RWPE2 (cell line): ENCODE results near the gene EPN2.
"Not testable (repeated sequence)": the region's sequence is repeated elsewhere in the genome, so short reads cannot be mapped to it uniquely, and the experiment has no call there.

ENCODE experiments used
- ATAC-seq: fragments of 200-7000 bp; cut with Tn5 transposase; 3 replicates; pipeline ENCODE4 v1.9.1; 2021; ENCODE audit warnings: low read depth
- DNase-seq: peaks from one replicate; pipeline ENCODE4 v3.0.0-alpha.2; 2020; ENCODE audit warnings: low spot score
- H3K27ac ChIP-seq: fragments of 450-650 bp; 2 replicates; pipeline ENCODE4 v1.5.1; 2017; ENCODE audit warnings: mild to moderate bottlenecking; ENCODE audit not compliant: poor library complexity, severe bottlenecking
- H3K27me3 ChIP-seq: fragments of 250-450 bp; sonication (Bioruptor Pico); 2 replicates; pipeline ENCODE4 v1.5.1; 2021; ENCODE audit warnings: mild to moderate bottlenecking, moderate library complexity; ENCODE audit not compliant: insufficient read depth, poor library complexity, severe bottlenecking
- H3K36me3 ChIP-seq: fragments of 250-450 bp; sonication (Bioruptor Pico); 2 replicates; pipeline ENCODE4 v1.5.1; 2020; ENCODE audit warnings: low read depth, mild to moderate bottlenecking, moderate library complexity
- H3K4me1 ChIP-seq: fragments of 250-450 bp; sonication (Bioruptor Pico); 2 replicates; pipeline ENCODE4 v1.5.1; 2021; ENCODE audit warnings: mild to moderate bottlenecking, moderate library complexity; ENCODE audit not compliant: insufficient read depth, poor library complexity, severe bottlenecking
- H3K4me3 ChIP-seq: fragments of 250-450 bp; sonication (Bioruptor Pico); 2 replicates; pipeline ENCODE4 v1.5.1; 2021; ENCODE audit warnings: mild to moderate bottlenecking, moderate library complexity; ENCODE audit not compliant: severe bottlenecking
- H3K9me3 ChIP-seq: fragments of 250-450 bp; sonication (Bioruptor Pico); 2 replicates; pipeline ENCODE4 v1.5.1; 2021; ENCODE audit warnings: mild to moderate bottlenecking, moderate library complexity; ENCODE audit not compliant: severe bottlenecking

The EPN2 gene

DNA sequence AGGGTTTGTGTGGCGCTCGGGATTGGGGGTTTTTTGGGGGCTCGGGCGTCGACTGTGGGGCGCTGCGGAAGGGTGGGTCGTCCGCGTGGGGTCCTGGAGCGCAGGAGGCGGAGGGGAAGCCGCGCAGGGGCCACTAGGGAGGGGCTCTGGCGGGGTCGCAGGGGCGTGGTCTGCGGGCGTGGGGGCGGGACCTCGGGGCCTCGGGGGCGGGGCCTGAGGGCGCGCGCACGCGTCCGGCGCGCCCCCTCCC, at the start of gene EPN2:
EPN2 (plus strand) TSS at position 228 of the 250 bp plus-strand sequence. CDS start 45,754 bp downstream, outside the sequence.
- H3K9me3 ChIP-seq, H3K27me3 ChIP-seq, ATAC-seq, DNase-seq: not testable (repeated sequence)
- Histone ChIP-seq H3K4me3 (peak within 1 kb of the TSS; percentile 100), H3K27ac (peak within 1 kb of the TSS; percentile 59), H3K36me3 (peaks cover 17% of the 10 kb centered on the region), H3K4me1 (peaks cover 13% of the 10 kb centered on the region)

DNA sequence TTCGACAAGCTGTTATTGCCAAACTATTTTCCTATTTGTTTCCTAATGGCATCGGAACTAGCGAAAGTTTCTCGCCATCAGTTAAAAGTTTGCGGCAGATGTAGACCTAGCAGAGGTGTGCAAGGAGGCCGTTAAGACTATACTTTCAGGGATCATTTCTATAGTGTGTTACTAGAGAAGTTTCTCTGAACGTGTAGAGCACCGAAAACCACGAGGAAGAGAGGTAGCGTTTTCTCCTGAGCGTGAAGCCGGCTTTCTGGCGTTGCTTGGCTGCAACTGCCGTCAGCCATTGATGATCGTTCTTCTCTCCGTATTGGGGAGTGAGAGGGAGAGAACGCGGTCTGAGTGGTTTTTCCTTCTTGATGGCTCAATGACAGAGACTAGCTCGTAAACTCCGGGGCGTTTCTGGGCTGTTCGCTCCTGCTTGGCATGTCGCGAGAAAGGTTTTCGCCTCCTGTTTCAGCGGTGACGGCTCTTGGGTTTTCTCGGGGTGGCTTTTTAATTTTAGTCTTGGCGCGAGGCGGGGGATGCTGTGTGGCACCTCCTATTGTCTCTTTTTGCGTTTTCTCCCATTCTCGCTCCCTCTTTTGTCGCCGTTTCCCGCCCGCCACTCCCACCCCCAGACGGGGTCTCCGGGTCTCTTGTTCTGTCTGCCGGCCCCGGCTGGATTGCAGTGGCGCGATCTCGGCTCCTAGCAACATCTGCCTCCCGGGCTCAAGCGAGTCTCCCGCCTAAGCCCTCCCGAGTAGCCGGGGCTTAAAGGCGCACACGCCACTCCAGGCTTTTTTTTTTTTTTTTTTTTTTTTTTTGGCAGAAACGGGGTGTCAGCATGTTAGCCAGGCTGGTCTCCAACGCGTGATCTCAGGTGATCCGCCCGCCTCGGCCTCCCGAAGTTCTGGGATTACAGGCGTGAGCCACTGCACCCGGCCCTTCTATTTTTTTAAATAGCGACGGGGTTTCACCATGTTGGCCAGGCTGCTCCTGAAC, 49.0 kb upstream of the EPN2 start:
- not testable (repeated sequence) for DNase-seq, H3K9me3 ChIP-seq, H3K27me3 ChIP-seq, H3K36me3 ChIP-seq, H3K27ac ChIP-seq, H3K4me1 ChIP-seq, ATAC-seq, H3K4me3 ChIP-seq

DNA sequence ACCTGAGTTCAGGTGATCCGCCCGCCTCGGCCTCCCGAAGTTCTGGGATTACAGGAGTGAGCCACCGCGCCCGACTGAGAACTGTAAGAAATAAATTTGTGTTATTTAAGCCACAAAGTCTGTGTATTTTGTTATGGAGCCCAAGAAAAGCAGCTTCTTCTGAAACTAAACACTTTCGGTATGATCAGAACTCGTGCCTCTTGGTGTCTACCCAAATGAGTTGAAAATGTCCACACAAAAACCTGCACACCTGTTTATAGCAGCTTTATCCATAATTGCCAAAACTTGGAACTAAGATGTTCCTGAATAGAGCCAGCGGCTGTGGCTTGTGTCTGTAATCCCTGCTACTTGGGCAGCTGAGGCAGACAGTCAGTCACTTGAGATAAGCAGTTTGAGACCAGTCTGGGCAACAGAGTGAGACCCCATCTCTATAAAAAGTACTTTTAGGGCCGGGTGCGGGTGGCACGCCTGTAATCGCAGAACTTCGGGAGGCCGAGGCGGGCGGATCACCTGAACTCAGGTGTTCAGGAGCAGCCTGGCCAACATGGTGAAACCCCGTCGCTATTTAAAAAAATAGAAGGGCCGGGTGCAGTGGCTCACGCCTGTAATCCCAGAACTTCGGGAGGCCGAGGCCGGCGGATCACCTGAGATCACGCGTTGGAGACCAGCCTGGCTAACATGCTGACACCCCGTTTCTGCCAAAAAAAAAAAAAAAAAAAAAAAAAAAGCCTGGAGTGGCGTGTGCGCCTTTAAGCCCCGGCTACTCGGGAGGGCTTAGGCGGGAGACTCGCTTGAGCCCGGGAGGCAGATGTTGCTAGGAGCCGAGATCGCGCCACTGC, 48.1 kb upstream of the EPN2 start:
- not testable (repeated sequence) for H3K9me3 ChIP-seq, H3K4me1 ChIP-seq, DNase-seq, H3K4me3 ChIP-seq, H3K27ac ChIP-seq, H3K36me3 ChIP-seq, H3K27me3 ChIP-seq
- peak; percentile 49; the same call in 1 of the 3 replicates for ATAC-seq

DNA sequence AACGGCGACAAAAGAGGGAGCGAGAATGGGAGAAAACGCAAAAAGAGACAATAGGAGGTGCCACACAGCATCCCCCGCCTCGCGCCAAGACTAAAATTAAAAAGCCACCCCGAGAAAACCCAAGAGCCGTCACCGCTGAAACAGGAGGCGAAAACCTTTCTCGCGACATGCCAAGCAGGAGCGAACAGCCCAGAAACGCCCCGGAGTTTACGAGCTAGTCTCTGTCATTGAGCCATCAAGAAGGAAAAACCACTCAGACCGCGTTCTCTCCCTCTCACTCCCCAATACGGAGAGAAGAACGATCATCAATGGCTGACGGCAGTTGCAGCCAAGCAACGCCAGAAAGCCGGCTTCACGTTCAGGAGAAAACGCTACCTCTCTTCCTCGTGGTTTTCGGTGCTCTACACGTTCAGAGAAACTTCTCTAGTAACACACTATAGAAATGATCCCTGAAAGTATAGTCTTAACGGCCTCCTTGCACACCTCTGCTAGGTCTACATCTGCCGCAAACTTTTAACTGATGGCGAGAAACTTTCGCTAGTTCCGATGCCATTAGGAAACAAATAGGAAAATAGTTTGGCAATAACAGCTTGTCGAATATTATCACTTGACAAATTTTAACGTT, 47.3 kb upstream of the EPN2 start:
- ATAC-seq, H3K27ac ChIP-seq, DNase-seq, H3K36me3 ChIP-seq, H3K4me1 ChIP-seq, H3K9me3 ChIP-seq, H3K4me3 ChIP-seq, H3K27me3 ChIP-seq: not testable (repeated sequence)

DNA sequence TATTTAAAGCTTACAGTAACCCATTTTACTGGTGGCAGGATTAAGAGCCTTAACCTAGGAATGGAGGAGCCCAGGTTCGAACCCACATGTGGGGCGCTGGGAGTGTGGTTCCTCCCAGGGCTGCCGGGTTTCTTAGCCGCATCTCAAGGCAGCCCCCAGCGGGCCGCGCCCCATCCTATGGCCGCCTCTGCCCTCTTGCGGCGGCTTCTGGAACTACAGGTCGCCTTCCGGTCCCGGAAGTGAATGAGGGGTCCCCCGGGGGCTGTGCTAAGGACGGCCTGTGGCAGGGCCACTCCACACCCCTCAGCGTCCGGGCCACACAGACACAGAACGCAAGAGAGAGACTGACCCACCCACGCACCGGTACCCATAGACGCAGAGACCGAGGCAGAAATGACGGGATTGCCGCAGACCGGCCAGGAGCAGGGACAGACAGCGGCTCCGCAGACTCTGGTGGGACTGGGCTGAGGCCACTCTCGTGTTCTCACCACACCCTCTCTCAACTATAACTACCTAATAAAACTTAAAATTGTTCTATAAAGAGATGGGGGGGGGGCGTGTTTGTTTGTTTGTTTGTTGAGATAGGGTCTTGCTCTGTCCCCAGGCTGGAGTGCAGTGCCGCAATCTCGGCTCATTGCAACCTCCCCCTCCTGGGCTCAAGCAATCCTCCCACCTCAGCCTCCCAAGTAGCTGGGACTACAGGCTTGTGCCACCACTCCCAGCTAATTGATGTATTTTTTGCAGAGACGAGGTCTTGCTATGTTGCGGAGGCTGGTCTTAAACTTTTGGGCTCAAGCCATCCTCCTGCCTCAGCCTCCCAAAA, 40.6 kb upstream of the EPN2 start:
- not testable (repeated sequence) for H3K4me1 ChIP-seq, H3K27ac ChIP-seq, DNase-seq, H3K36me3 ChIP-seq, H3K4me3 ChIP-seq, H3K9me3 ChIP-seq, H3K27me3 ChIP-seq
- peak; percentile 89 for ATAC-seq

DNA sequence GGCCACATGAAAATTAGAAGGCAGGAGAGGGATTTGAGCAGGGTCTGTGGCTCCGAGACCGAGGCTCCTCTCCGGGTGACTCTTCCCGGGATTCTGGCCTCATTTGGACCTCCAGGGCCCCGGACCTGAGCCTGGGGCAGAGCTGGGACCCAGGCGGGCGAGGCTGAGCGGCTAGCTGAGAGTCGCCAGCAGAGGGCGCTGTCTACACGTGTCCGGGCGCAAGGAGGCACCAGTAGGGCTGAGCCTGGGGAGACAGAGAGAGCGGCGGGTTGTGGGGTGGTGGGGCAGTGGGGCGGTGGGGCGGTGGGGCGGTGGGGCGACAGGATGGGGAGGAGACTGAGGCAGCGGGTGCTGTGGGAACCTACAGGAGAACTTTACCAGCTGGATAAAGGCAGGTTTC, 34.7 kb upstream of the EPN2 start:
- H3K27me3 ChIP-seq, H3K9me3 ChIP-seq, H3K27ac ChIP-seq, H3K4me1 ChIP-seq, DNase-seq, H3K4me3 ChIP-seq, H3K36me3 ChIP-seq: not testable (repeated sequence)
- peak; percentile 96 for ATAC-seq

DNA sequence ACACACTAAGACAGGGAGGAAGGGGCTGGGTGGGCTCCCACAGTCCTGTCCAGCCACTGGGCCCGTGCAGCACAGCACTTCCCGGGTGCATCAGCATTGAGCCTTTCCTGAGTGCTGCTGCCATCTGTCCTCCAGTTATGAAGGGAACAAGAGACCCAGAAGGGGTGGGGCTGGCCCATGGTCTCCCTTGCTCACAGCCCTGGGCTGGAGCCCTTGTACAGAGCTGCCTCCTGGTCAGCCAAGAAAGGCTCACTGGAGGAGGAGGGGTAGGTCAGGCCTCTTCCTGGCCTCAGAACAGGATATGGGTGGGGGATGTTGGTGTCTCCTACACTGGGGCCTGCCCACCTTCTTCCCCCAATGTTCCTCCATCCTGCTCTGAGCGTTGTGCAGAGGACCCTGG, 33.7 kb upstream of the EPN2 start:
- not testable (repeated sequence) for H3K27me3 ChIP-seq

DNA sequence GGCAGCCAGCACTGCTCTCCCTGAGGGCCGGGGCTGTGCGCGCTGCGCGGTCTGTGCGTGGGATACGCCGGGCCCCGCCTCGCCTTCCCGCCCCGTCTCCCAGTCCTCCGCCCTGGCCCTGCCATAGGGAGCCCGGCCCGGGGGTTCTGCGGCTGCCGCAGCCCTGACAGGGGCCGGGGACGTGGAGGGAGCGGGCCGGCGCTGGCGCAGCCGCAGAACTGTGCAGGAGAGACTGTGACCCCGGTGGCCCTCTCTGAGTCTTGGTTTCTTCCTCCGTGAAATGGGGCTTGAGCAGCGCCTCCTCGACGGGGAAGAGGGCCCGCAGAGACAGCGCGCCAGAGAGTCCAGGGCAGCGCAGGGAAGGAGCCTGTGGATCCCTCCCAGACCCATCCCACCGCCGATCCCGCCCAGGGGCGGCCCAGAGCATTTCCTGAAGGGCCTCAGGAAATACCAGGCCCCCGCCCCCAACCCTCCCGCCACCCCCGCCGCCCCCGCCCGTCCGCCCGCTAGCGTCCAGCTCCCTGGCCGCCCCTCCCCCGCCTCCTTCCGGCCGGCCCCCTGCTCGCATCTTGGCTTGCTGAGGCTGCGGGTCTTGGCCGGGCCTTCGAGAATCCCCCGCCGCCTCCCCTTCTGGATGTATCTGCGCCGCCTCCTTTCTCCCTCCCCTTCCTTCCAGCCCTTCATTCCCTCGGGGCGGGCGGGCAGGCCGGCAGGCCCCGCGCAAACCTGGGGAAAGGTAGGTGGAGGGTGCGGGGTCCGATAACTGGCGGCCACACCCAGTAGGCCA, 21.9 kb upstream of the EPN2 start:
- not testable (repeated sequence) for H3K27ac ChIP-seq, DNase-seq, H3K4me1 ChIP-seq, H3K9me3 ChIP-seq, H3K36me3 ChIP-seq, H3K27me3 ChIP-seq, H3K4me3 ChIP-seq
- peak; percentile 87 for ATAC-seq

More for the DNA sequence above, 33.7 kb upstream of the EPN2 start:
- H3K36me3 ChIP-seq, H3K9me3 ChIP-seq, H3K27ac ChIP-seq, H3K4me1 ChIP-seq, ATAC-seq, H3K4me3 ChIP-seq, DNase-seq: not testable (repeated sequence)

DNA sequence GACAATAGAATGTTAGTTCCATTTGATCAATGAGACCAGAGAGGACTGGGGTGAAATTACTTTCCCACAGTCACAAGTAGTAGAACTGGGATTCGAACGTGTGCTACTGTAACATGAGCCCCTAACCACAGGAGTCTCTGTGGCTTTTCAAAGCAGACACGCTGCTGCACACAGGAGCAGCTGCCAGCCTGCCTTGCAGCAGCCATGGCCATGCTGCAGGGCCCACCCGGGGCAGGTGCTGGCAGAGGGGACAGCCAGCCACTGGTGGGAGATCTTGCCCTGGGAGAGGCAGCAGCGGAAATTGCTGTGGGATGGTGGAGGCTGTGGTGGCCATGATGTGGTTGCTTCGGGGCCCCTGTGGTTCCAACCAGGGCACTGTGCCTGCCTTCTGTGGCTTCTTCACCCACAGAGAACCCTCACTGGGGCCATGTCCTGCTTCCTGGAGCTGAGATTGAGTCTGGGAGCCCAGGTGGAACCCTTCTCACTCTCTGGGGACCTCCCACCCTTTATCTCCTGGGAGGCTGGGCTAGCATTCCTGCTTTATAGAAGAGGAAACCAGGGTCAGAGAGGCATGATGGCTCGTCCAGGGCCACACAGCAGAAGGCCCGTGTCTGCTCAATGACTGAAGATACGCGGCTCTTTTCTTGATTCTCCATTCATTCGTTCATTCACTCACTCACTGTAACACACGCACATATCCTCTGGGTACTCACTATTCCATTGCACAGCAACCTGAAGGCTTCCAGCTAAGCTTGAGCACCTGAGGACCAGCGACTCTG, 20.8 kb upstream of the EPN2 start:
- not testable (repeated sequence) for H3K27ac ChIP-seq, H3K9me3 ChIP-seq, DNase-seq, H3K4me3 ChIP-seq, H3K27me3 ChIP-seq, ATAC-seq, H3K4me1 ChIP-seq, H3K36me3 ChIP-seq
